Hematopoietic multipotent progenitor cell treated with erythropoietin and hydrocortisone succinate and interleukin-3 and kit ligand, for 8 days (in vitro differentiated cells): ENCODE results near the gene TACC3.
"Not testable (repeated sequence)": the region's sequence is repeated elsewhere in the genome, so short reads cannot be mapped to it uniquely, and the experiment has no call there.

ENCODE experiments used
- DNase-seq: peaks from one replicate; pipeline ENCODE4 v3.0.0-alpha.2; 2015

The TACC3 gene

GRCh38 chr4:1721003-1721665 is at the start of gene TACC3, which contains the start of gene TMEM129:
TSS of gene TACC3 (plus strand) at chr4:1721521. CDS start at chr4:1723422, 1,901 bp downstream.
TSS of gene TMEM129 (minus strand) at chr4:1721323. CDS start at chr4:1720837, 486 bp downstream.
- peak; percentile 96 for DNase-seq

- DNase-seq = no peak
Observed at GRCh38 chr4:1673671-1674070, 47.6 kb upstream of the TACC3 start.

- DNase-seq = no peak
Observed at GRCh38 chr4:1674682-1675081, 46.6 kb upstream of the TACC3 start.

- DNase-seq = no peak
Observed at GRCh38 chr4:1675136-1675801, 46.1 kb upstream of the TACC3 start.

- no peak for DNase-seq
Observed at GRCh38 chr4:1675802-1676137, 45.6 kb upstream of the TACC3 start.

- peak; percentile 84 for DNase-seq
Observed at GRCh38 chr4:1676605-1677525, 44.5 kb upstream of the TACC3 start.

- DNase-seq = no peak
Observed at GRCh38 chr4:1678244-1678643, 43.1 kb upstream of the TACC3 start.

GRCh38 chr4:1682860-1683259 is 38.5 kb upstream of the TACC3 start:
- no peak for DNase-seq

GRCh38 chr4:1683261-1683735 is 38.0 kb upstream of the TACC3 start:
- DNase-seq = peak; percentile 46

- DNase-seq = peak; percentile 87
Observed at GRCh38 chr4:1683736-1684505, 37.4 kb upstream of the TACC3 start, which contains the start of gene FAM53A. TSS of gene FAM53A (minus strand) at chr4:1684313. CDS start at chr4:1668741, 15,572 bp downstream.

- no peak for DNase-seq
Observed at GRCh38 chr4:1684506-1685234, 36.7 kb upstream of the TACC3 start.

GRCh38 chr4:1685235-1686150 is 35.8 kb upstream of the TACC3 start:
- DNase-seq = no peak

- DNase-seq = no peak
Observed at GRCh38 chr4:1686440-1687036, 34.8 kb upstream of the TACC3 start.

GRCh38 chr4:1690698-1691097 is 30.6 kb upstream of the TACC3 start:
- no peak for DNase-seq

- DNase-seq = no peak
Observed at GRCh38 chr4:1691737-1692373, 29.5 kb upstream of the TACC3 start.

GRCh38 chr4:1693131-1693896 is 28.0 kb upstream of the TACC3 start:
- DNase-seq = peak; percentile 84

GRCh38 chr4:1695913-1696312 is 25.4 kb upstream of the TACC3 start:
- no peak for DNase-seq

GRCh38 chr4:1701671-1702070 is 19.6 kb upstream of the TACC3 start:
- not testable (repeated sequence) for DNase-seq

- peak; percentile 46 for DNase-seq
Observed at GRCh38 chr4:1703867-1704266, 17.5 kb upstream of the TACC3 start.
